ENCODE data around the gene MME.

MME gene

GRCh38 chr3:155079746-155080487 lies at the start of gene MME:
Gene MME (plus strand): TSS chr3:155080319. CDS start chr3:155084168, 3,849 bp downstream.
- DNase-seq, result no peak

- DNase-seq, result no peak
These were observed 48.9 kb upstream of the MME start for GRCh38 chr3:155031186-155031585.

DNA sequence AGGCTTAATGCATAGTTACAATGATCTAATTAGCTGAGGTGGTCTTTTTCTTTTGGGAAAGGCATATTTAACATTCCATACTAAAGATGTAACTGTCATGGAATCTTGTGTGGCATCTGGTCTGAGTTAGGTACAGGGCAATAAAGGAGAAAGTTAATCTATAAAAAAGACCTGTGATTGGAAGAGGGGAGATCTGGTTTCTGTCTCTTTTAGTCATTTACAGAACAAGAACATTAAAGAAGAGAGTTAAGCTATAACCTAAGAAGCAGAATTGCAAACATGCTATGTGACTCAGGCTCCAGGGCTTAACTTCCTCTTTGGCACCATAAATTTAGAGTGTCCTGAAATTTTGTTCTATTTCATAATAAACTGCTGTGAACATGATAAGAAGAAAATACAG lies 47.2 kb upstream of the MME start:
- DNase-seq, result no peak

DNA sequence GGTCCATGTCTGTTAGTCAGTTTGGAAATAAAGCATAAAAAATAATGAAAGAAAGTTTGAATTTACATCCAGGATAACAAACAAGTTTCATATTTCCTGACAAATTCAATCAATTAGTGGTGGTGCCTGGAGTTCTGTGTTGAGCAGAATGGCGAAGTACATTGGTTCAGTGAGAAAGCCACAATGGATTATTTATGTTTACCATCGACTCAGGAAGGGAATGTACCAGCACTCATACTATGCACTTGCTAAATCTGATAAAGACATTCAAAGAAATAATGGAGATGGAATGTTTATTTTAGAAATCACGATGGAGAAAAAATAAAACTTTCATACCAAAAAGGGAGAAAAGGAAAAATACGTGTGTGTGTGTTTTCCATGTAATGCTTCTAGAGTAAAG lies 45.3 kb upstream of the MME start:
- DNase-seq, result no peak

DNA sequence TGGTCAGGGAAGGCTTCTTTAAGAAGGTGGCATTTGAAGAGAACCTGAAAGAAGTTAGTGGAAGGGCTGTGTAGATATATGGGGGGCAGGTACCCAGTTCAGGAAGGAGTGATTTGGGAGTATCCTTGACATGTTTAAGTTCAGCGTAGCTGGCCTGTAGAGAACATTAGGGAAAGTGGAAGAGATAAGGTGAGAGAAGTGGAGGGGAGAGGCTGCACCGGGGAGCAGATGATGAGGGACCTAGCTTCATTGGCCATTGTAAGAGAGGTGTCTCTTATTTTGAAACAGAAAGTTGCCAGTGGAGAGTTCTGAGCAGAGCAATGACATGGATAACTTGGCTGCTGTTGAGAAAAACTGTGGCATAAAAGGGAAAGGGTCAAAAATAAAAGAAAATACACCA lies 44.6 kb upstream of the MME start:
- no peak for DNase-seq

DNA sequence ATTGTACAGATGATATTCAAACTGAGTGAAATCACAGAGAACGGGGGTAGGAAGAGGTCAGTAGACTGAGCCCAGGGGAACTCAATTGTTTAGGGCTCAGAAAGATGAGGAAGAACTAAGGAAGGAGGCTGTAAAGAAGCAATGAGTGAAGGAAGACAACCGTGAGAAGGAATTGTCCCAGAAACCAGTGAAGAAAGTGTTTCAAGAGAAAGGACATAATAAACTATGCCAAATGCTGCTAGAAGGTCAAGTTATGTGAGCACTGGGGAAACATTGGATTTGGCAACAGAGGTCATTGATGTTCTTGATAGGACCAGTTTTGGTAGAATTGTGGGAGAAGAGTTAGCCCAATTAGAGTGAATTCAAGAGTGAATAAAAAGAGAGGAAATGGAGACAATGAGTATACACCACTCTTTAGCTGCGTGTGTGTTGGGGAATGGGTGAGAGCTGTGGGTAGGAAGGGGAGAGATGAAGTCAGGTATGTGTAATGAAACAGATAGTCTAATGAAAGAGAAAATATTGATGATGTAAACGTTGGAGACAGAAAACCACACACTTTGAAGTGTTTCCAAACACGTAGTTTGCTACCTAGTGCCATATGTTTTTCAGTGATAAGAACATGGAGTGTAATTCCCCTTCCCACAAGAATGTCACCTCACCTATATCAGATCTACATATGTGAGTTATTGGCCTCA lies 42.5 kb upstream of the MME start:
- DNase-seq, result no peak

DNA sequence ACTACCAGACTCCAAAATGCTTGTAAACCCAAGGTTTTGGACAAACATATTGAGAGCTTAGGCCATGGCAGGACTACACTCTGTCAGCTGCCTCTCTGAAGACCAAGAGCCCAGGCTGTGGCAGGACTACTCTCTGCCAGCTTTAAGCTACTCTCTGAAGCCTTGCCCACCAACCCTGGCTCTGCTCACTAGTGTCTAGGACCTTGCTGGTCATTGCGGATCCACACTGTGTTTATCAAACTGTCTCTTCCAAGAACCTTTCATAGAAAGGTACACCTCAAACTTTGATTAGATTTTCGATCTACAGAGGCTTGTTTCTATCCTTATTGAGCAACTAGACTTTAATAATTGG lies 41.9 kb upstream of the MME start:
- DNase-seq, result no peak

DNA sequence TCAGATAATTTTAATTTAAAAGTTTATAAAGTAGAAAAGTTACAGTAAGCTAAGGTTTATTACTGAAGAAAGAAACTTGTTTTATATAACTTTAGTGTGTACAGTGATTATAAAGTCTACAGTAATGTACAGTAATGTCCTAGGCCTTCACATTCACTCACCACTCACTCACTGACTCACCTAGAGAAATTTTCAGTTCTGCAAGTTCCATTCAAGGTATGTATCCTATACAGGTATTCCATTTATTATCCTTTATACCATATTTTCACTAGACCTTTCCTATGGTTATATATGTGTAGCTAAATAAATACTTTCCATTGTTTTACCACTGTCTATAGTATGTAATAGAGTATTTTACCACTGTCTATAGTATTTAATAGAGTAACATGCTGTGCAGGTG lies 33.2 kb upstream of the MME start:
- DNase-seq, result no peak

- no peak for DNase-seq
These were observed 32.4 kb upstream of the MME start for GRCh38 chr3:155047672-155048071.

DNA sequence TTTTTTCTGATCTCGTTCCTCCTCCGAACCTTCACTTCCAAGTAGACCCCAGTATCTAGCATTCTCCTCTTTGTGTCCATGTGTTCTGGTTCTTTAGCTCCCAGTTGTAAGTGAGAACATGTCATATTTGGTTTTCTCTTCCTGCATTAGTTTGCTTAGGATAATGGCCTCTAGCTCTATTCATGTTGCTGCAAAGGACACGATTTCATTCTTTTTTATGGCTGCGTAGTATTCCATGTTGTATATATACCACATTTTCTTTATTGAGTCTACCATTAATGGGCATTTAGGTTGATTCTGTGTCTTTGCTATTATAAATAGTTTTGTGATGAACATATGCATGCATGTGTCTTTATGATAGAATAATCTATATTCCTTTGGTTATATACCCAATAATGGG lies 30.2 kb upstream of the MME start:
- no peak for DNase-seq

GRCh38 chr3:155052470-155052869 lies 27.6 kb upstream of the MME start:
- no peak for DNase-seq

- DNase-seq, result no peak
These were observed 26.4 kb upstream of the MME start for GRCh38 chr3:155053756-155054155.

GRCh38 chr3:155064920-155065319 lies 15.2 kb upstream of the MME start:
- no peak for DNase-seq

GRCh38 chr3:155065537-155065936 lies 14.6 kb upstream of the MME start:
- no peak for DNase-seq

DNA sequence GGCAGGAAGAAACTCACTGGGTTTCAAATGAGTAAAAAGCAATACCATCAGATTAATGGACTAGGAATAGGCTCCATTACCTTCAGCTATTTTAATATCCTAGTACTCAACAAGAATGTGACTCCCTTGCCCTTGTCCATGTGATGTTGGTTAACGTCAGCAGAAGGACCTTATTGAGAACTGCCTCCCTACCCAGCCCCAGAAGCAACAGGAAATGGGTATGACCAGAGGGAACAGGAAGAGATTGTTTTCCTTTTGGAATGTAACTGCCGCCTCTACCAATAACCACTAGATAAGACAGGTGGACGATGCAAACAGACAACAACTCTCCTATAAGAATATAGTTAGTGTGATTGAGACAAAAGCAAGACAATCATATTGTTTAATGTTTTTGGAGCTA lies 10.4 kb upstream of the MME start:
- DNase-seq, result no peak

- DNase-seq, result no peak
These were observed 9.8 kb upstream of the MME start for GRCh38 chr3:155070316-155070715.

GRCh38 chr3:155070932-155071387 lies 9.2 kb upstream of the MME start:
- DNase-seq, result no peak

GRCh38 chr3:155075200-155075599 lies 4.9 kb upstream of the MME start:
- DNase-seq, result no peak

DNA sequence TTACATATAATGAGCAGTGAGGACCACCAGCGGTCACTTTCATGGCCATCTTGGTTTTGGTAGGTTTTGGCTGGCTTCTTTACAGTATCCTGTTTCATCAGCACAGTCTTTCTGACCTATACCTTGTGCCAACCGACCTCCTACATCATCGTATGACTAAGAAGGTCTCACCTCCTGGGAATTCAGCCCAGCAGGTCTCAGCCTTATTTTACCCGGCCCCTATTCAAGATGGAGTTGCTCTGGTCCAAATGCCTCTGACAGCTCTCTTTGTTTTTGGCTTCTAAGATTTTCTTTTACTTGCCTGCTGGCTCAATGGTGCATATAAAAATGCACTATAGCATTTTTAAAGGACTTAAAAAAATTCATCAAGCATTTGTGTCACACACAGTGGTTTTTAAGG lies 3.2 kb upstream of the MME start:
- DNase-seq, result no peak

DNA sequence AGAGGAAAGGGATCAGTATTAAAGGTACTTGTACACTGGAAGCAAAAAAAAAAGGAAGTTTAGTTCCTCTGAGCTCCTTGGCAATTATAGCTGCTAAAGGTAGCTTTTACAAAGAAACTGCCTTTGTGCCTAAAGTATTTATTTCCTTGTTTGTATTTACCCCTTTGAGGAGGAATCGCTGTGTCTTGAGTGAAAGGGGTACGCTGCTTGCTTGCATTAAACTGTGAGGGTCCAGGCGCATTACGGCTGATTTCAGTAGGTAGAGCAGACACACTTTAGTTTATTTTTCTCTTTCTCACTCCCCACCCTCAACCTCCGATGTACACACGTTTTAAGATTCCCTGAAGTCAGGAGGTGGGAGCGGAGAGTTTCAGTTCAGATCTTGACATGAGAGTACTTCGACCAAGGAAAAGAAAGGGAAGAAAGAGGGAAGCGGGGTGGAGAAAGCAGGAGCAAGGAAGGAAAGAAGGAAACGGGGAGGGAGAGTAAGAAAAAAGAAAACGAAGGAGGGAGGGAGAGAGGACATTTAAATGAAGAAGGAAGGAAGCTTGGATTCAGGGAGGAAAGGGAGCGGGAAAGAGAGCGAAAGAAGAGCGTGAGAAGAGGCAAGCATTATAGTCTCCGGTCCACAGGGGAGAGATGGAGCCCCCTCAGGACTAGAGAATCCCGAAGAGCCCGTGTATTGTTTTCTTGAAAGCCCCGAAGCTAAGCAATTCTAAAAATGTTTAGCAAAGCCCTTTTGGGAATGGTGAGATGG lies 1.2 kb upstream of the MME start:
- no peak for DNase-seq

GRCh38 chr3:155079468-155079745 lies 712 bp upstream of the MME start:
- no peak for DNase-seq

DNA sequence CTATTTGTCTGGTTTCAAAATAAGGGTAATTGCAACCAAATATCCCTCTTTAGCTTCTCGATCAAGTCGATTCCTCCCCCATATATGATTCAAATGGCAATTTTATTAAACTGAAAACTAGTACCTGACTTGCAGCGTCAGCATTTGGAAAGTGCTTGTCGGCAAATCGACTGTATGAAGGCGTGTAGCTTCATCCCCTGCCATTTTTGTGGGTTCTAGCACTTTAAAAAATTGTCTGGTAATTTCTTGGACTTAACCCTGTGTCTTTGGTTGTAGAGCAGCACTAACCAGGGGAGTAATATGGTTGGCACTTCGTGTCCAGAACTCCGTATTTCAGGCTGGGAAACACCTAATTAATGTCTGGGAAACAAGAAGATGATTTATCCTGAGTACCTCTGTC lies 573 bp downstream of the MME start:
- no peak for DNase-seq

DNA sequence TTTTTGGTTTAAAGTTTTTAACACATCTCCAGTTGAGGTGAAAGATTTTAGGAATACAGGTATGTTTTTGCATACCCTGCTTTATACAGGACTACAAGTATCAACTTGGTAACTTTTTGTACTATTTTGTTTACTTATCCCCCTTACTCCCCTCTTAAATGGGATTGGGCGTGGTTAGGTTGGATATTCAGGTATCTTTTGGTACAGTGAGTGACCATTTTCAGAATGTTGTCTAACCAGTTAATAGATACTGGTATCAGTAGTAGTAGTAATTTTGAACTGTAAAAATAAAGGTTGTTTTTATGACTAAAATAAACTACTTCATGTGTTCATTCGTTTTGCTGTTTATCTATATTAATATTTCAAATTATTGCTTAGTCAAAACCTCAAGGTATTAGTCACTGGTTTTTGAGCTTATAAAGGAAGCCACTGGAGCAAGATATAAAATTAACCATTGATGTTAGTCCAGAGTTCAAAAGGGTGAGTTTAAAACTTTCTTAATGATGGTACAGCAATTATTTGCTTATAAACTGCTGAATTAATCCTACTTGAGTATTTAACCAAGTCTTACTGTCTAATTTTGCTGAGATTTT lies 3.3 kb downstream of the MME start:
- no peak for DNase-seq

- DNase-seq, result no peak
These were observed 4.4 kb downstream of the MME start for GRCh38 chr3:155084567-155084966.
